Measurements from ENCODE around the gene HDHD2. TPM values are rescaled to one million over a fixed set of nuclear protein-coding genes. Genes with fewer than 3 reads are reported as not detected.

HDHD2 gene
- total RNA-seq, 1 donor from 2014 or later, result 42.3 TPM

GRCh38 chr18:47180765-47181164, 30.5 kb upstream of the HDHD2 start:
- no peak for TF ChIP-seq CTCF (IDR thresholded peaks at IDR 0.05; ENCODE audit: borderline replicate concordance)
- Histone ChIP-seq H3K27me3 (ENCODE audit: low read depth) (no peaks in the 10 kb centered on the region), H3K27ac (replicated peaks) (no peak overlapping the region), H3K4me1 (peaks cover 8% of the 10 kb centered on the region), H3K36me3 (no peaks in the 10 kb centered on the region), H3K9me3 (replicated peaks) (no peaks in the 10 kb centered on the region), H3K4me3 (no peak overlapping the region)
- DNase-seq, result no peak
- intact Hi-C loops (cut with micrococcal nuclease), result no loop called here

- no peak for TF ChIP-seq CTCF (IDR thresholded peaks at IDR 0.05; ENCODE audit: borderline replicate concordance)
- H3K4me3 ChIP-seq, result no peak overlapping the region
- H3K36me3 ChIP-seq, result no peaks in the 10 kb centered on the region
- no peaks in the 10 kb centered on the region for H3K27me3 ChIP-seq (ENCODE audit: low read depth)
- DNase-seq, result no peak
- intact Hi-C loops (cut with micrococcal nuclease), result no loop called here
- H3K27ac ChIP-seq (replicated peaks), result no peak overlapping the region
- peaks cover 20% of the 10 kb centered on the region for H3K4me1 ChIP-seq
- no peaks in the 10 kb centered on the region for H3K9me3 ChIP-seq (replicated peaks)
Observed at GRCh38 chr18:47179520-47179919, 29.2 kb upstream of the HDHD2 start.

- peak within 1 kb of the TSS; percentile 89 for H3K27ac ChIP-seq (replicated peaks)
- no peaks in the 10 kb centered on the region for H3K36me3 ChIP-seq
- peak within 1 kb of the TSS; percentile 88 for H3K4me3 ChIP-seq
- H3K27me3 ChIP-seq (ENCODE audit: low read depth), result no peaks in the 10 kb centered on the region
- H3K9me3 ChIP-seq (replicated peaks), result no peaks in the 10 kb centered on the region
- peak; percentile 47 for TF ChIP-seq CTCF (IDR thresholded peaks at IDR 0.05; ENCODE audit: borderline replicate concordance)
- intact Hi-C loops (cut with micrococcal nuclease), result no loop called here
- H3K4me1 ChIP-seq, result peaks cover 51% of the 10 kb centered on the region
- DNase-seq, result peak; percentile 94
Observed at GRCh38 chr18:47175898-47176575, 25.7 kb upstream of the HDHD2 start, which contains the start of gene IER3IP1. Gene IER3IP1 (minus strand): TSS chr18:47176364. CDS start chr18:47176277, 87 bp downstream.

GRCh38 chr18:47175283-47175897, 25.1 kb upstream of the HDHD2 start:
- peak overlapping the region; percentile 88 for H3K4me3 ChIP-seq
- DNase-seq, result no peak
- H3K4me1 ChIP-seq, result peaks cover 51% of the 10 kb centered on the region
- no peaks in the 10 kb centered on the region for H3K36me3 ChIP-seq
- no peak for TF ChIP-seq CTCF (IDR thresholded peaks at IDR 0.05; ENCODE audit: borderline replicate concordance)
- no peaks in the 10 kb centered on the region for H3K9me3 ChIP-seq (replicated peaks)
- intact Hi-C loops (cut with micrococcal nuclease), result no loop called here
- peak overlapping the region; percentile 89 for H3K27ac ChIP-seq (replicated peaks)
- H3K27me3 ChIP-seq (ENCODE audit: low read depth), result no peaks in the 10 kb centered on the region

GRCh38 chr18:47174545-47175116, 24.3 kb upstream of the HDHD2 start:
- no peak for TF ChIP-seq CTCF (IDR thresholded peaks at IDR 0.05; ENCODE audit: borderline replicate concordance)
- Histone ChIP-seq H3K36me3 (no peaks in the 10 kb centered on the region), H3K27ac (replicated peaks) (no peak overlapping the region), H3K4me1 (peaks cover 51% of the 10 kb centered on the region), H3K4me3 (peak overlapping the region; percentile 88), H3K27me3 (ENCODE audit: low read depth) (no peaks in the 10 kb centered on the region), H3K9me3 (replicated peaks) (no peaks in the 10 kb centered on the region)
- no peak for DNase-seq
- intact Hi-C loops (cut with micrococcal nuclease), result no loop called here

All from left ventricle myocardium inferior (tissue), 1 donor.